VCaP (cell line): ENCODE results near the gene MUL1.

ENCODE experiments used
- H3K27ac ChIP-seq: fragments of 450-650 bp; 2 replicates; pipeline ENCODE4 v1.5.1; 2017
- CTCF ChIP-seq: fragments of 450-650 bp; conservative IDR thresholded peaks from 2 replicates; pipeline ENCODE4 v1.5.1; 2017; ENCODE audit warnings: mild to moderate bottlenecking, moderate library complexity

MUL1 gene

GRCh38 chr1:20458717-20459116, 49.2 kb downstream of the MUL1 start:
- H3K27ac ChIP-seq, result no peak overlapping the region
- TF ChIP-seq CTCF, result no peak

- TF ChIP-seq CTCF, result no peak
- H3K27ac ChIP-seq, result no peak overlapping the region
Observed at GRCh38 chr1:20454004-20454403, 53.9 kb downstream of the MUL1 start.

GRCh38 chr1:20449735-20450311, 58.1 kb downstream of the MUL1 start:
- TF ChIP-seq CTCF, result no peak
- no peak overlapping the region for H3K27ac ChIP-seq
